ENCODE data around the gene SERINC2. TPM values are rescaled to one million over a fixed set of nuclear protein-coding genes. Genes with fewer than 3 reads are reported as not detected.
A peak's percentile ranks its signal among the peaks of the same experiment; 100 is the strongest.

SERINC2 gene
- total RNA-seq, 1 experiment from 2014 or later: 14.0 TPM

- POLR2A ChIA-PET: interaction anchor here (0.6 to 0.8 kb wide), 2 partner anchors 17 to 106 kb away, joined by 3 to 4 read pairs; no protein-coding TSS in a partner anchor
These were observed 39.0 kb upstream of the SERINC2 start for GRCh38 chr1:31373897-31374486.

DNA sequence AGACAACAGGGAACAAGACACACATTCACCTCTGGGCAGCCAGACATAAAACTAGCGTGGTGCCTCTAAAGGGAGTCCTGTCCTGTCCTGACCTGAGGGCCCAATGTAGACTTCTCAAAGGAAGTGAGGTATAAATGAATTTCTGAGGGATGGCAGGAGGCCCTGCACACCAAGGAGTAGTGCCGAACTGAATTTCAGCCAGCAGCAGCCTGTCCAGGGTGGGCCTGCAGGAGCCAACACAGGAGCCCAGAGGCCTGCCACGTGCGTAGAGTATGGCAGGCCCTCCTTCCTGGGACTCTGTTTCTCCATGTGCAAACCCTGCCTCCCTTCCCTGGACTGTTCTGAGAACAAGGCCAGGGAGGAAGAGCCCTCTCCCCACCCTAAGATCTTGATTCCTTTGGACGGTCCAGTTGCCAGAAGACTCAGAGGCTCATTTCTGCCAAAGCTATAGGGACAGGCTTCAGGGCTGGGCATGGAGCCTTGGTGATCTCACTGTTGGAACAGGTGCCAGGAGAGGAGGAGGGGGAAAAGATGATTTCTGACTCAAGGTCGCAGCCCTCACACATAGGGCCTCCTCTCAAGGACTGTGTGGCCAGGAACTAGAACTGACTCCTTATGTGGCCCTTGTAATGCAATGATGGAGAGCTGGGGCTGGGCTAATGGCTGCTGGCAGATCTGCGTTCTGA, 38.4 kb upstream of the SERINC2 start:
- CTCF ChIA-PET: no interaction called here
- ATAC-seq: no peak
- intact Hi-C loops (cut with micrococcal nuclease; ENCODE audit: unreplicated experiment): no loop called here

More at GRCh38 chr1:31373897-31374486, 39.0 kb upstream of the SERINC2 start:
- H3K36me3 ChIP-seq (ENCODE audit: control insufficient read depth, insufficient read depth, low read length): no peaks in the 10 kb centered on the region
- H3K4me1 ChIP-seq (ENCODE audit: control insufficient read depth, insufficient read depth, low read length): no peaks in the 10 kb centered on the region
- intact Hi-C loops (cut with micrococcal nuclease; ENCODE audit: unreplicated experiment): no loop called here
- BruUV-seq (replicated peaks): no TSS peak
- CTCF ChIA-PET: interaction anchor here (0.6 to 0.9 kb wide), 3 partner anchors 20 to 184 kb away, joined by 3 to 11 read pairs (median 4); no protein-coding TSS in a partner anchor
- in situ Hi-C loops (cut with HindIII; ENCODE audit: low pct_unique_long_range_greater_than_20kb, low sequenced_read_pairs): no loop called here
- H3K9me3 ChIP-seq (ENCODE audit: control insufficient read depth, insufficient read depth, low read depth, low read length): no peaks in the 10 kb centered on the region
- ATAC-seq (0 out of 2 replicates have a peak, but pooled peaks have one; percentile 11), DNase-seq (ENCODE audit: low read depth, low spot score) (no peak)
- no peaks in the 10 kb centered on the region for H3K27me3 ChIP-seq (ENCODE audit: control insufficient read depth, insufficient read depth, low read length)
- TF ChIP-seq SIN3A (IDR thresholded peaks at IDR 0.05; ENCODE audit: borderline replicate concordance, insufficient read depth, low read depth, low read length) (no peak), TCF7L2 (IDR thresholded peaks at IDR 0.05; ENCODE audit: low read depth, low read length) (no peak), POLR2AphosphoS5 (IDR thresholded peaks at IDR 0.05; ENCODE audit: low read depth, low read length) (no peak), CTCF (IDR thresholded peaks at IDR 0.05) (no peak)
- TF ChIP-seq, protein P1, sequence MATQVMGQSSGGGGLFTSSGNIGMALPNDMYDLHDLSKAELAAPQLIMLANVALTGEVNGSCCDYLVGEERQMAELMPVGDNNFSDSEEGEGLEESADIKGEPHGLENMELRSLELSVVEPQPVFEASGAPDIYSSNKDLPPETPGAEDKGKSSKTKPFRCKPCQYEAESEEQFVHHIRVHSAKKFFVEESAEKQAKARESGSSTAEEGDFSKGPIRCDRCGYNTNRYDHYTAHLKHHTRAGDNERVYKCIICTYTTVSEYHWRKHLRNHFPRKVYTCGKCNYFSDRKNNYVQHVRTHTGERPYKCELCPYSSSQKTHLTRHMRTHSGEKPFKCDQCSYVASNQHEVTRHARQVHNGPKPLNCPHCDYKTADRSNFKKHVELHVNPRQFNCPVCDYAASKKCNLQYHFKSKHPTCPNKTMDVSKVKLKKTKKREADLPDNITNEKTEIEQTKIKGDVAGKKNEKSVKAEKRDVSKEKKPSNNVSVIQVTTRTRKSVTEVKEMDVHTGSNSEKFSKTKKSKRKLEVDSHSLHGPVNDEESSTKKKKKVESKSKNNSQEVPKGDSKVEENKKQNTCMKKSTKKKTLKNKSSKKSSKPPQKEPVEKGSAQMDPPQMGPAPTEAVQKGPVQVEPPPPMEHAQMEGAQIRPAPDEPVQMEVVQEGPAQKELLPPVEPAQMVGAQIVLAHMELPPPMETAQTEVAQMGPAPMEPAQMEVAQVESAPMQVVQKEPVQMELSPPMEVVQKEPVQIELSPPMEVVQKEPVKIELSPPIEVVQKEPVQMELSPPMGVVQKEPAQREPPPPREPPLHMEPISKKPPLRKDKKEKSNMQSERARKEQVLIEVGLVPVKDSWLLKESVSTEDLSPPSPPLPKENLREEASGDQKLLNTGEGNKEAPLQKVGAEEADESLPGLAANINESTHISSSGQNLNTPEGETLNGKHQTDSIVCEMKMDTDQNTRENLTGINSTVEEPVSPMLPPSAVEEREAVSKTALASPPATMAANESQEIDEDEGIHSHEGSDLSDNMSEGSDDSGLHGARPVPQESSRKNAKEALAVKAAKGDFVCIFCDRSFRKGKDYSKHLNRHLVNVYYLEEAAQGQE (IDR thresholded peaks at IDR 0.05; ENCODE audit: insufficient read depth in 1 of 2, low read depth in 2 of 2, low read length in 1 of 2): no peak
- H3K27ac ChIP-seq (ENCODE audit: low read length): no peak overlapping the region
- H3K4me3 ChIP-seq (ENCODE audit: low read depth in 2 of 2, low read length in 2 of 2): no peak overlapping the region

More for the DNA sequence above, 38.4 kb upstream of the SERINC2 start:
- DNase-seq (ENCODE audit: low read depth, low spot score): no peak
- Histone ChIP-seq H3K9me3 (ENCODE audit: control insufficient read depth, insufficient read depth, low read depth, low read length) (no peaks in the 10 kb centered on the region), H3K36me3 (ENCODE audit: control insufficient read depth, insufficient read depth, low read length) (no peaks in the 10 kb centered on the region), H3K27me3 (ENCODE audit: control insufficient read depth, insufficient read depth, low read length) (no peaks in the 10 kb centered on the region), H3K27ac (ENCODE audit: low read length) (no peak overlapping the region), H3K4me1 (ENCODE audit: control insufficient read depth, insufficient read depth, low read length) (no peaks in the 10 kb centered on the region), H3K4me3 (ENCODE audit: low read depth in 2 of 2, low read length in 2 of 2) (no peak overlapping the region)
- TF ChIP-seq TCF7L2 (IDR thresholded peaks at IDR 0.05; ENCODE audit: low read depth, low read length): no peak
- TF ChIP-seq CTCF (IDR thresholded peaks at IDR 0.05): no peak
- no peak for TF ChIP-seq POLR2AphosphoS5 (IDR thresholded peaks at IDR 0.05; ENCODE audit: low read depth, low read length)
- TF ChIP-seq SIN3A (IDR thresholded peaks at IDR 0.05; ENCODE audit: borderline replicate concordance, insufficient read depth, low read depth, low read length): no peak
- TF ChIP-seq, protein P1 (IDR thresholded peaks at IDR 0.05; ENCODE audit: insufficient read depth in 1 of 2, low read depth in 2 of 2, low read length in 1 of 2): no peak
- no TSS peak for BruUV-seq (replicated peaks)
- POLR2A ChIA-PET: interaction anchor here (0.6 kb wide), 1 partner anchor 106 kb away, joined by 4 read pairs; no protein-coding TSS in a partner anchor
- in situ Hi-C loops (cut with HindIII; ENCODE audit: low pct_unique_long_range_greater_than_20kb, low sequenced_read_pairs): no loop called here

Data from Panc1 (cell line).